Heart left ventricle (tissue), 16 donors: ENCODE measurements around the gene MYBPC1. TPM values are rescaled to one million over a fixed set of nuclear protein-coding genes. Genes with fewer than 3 reads are reported as not detected.

Experiments used
- ATAC-seq, 4 donors: fragments of 200-7000 bp; cut with Tn5 transposase; one replicate each; pipeline ENCODE4 v1.9.1; 2020 to 2022; ENCODE audit warnings: moderate library complexity in 4 of 4, mild to moderate bottlenecking in 3 of 4, moderate number of reproducible peaks in 1 of 4
- DNase-seq, 5 donors: peaks; one replicate each; pipeline ENCODE4 v3.0.0-alpha.2; 2020
- H3K27ac ChIP-seq, 12 donors: fragments of 200-600 bp; sonication (generic) in 4 of 12; one replicate each; pipeline versions ENCODE4 v1.5.0 to v1.8.0; 2016 to 2022; ENCODE audit warnings: mild to moderate bottlenecking in 2 of 12
- H3K27me3 ChIP-seq, 9 donors: fragments of 200-600 bp; sonication (generic) in 2 of 9; one replicate each; pipeline versions ENCODE4 v1.5.1 to v1.8.0; 2016 to 2022; ENCODE audit warnings: mild to moderate bottlenecking in 3 of 9
- H3K36me3 ChIP-seq, 9 donors: fragments of 200-600 bp; sonication (generic) in 2 of 9; one replicate each; pipeline versions ENCODE4 v1.5.0 to v1.8.0; 2018 to 2022; ENCODE audit warnings: mild to moderate bottlenecking in 2 of 9
- H3K4me1 ChIP-seq, 12 donors: fragments of 200-600 bp; sonication (generic) in 4 of 12; one replicate each; pipeline versions ENCODE4 v1.5.0 to v1.8.0; 2016 to 2022; ENCODE audit warnings: mild to moderate bottlenecking in 3 of 12
- H3K4me3 ChIP-seq, 12 donors: fragments of 200-600 bp; sonication (generic) in 4 of 12; one replicate each; pipeline versions ENCODE4 v1.5.0 to v1.8.0; 2017 to 2022; ENCODE audit warnings: mild to moderate bottlenecking in 9 of 12, moderate library complexity in 4 of 12
- H3K9me3 ChIP-seq, 12 donors: fragments of 200-600 bp; sonication (generic) in 4 of 12; one replicate each; pipeline versions ENCODE4 v1.5.0 to v1.8.0; 2016 to 2022; ENCODE audit warnings: mild to moderate bottlenecking in 1 of 12
- POLR2A ChIP-seq, 2 donors: fragments of 450-650 bp; IDR thresholded peaks; one replicate each; pipeline ENCODE4 v1.6.1; 2017; ENCODE audit warnings: antibody characterized with exemption in 2 of 2, mild to moderate bottlenecking in 2 of 2, moderate library complexity in 2 of 2
- WGBS, 4 donors: extraction: QIAGEN DNeasy Blood & Tissue Kit in 2 of 4; methylation state at CpG; one replicate each; pipeline versions ENCODE4 v1.1.5 to v1.1.7; 2013 to 2018; 5-methylcytosine and 5-hydroxymethylcytosine counted together
- intact Hi-C, 10 donors: fragments of 100-400 bp; cut with DNase I; formaldehyde crosslinking; loops; one replicate each; pipeline versions ENCODE4 v1.11.1 to v1.14.2; 2022
- polyA plus RNA-seq, 2 donors: library from polyadenylated mRNA; stranded (reverse); fragments of 200-250 nt; gene quantifications; one replicate each; pipeline ENCODE4 v1.2.3, GENCODE V29; 2013
- total RNA-seq, 9 donors: library from RNA; depleted of rRNA in 2 of 9; stranded (reverse); fragments of >200 nt in 2 of 9; fragmentation: NEBNext Ultra II Directional in 3 of 9; extraction: Animal tissue kit (Norgen Biotek cat#: 25700) in 3 of 9; gene quantifications; one replicate each; pipeline versions ENCODE4 v1.1.0 to v1.2.4, GENCODE V29; 2016 to 2023
- TF ChIP-seq, protein P1 (sequence below), 12 donors: fragments of 200-600 bp; sonication (generic) in 4 of 12; IDR thresholded peaks; one replicate each; pipeline versions ENCODE4 v1.5.0 to v1.8.0; 2018 to 2022; ENCODE audit warnings: antibody characterized with exemption in 12 of 12, mild to moderate bottlenecking in 5 of 12
- donor health status: ischemic (EF 13 %, LVEDD 7.1; RV severe dilation, severe dysfunction).
- donor health status: healthy with polysubstance abuse.
- donor health status: DM: no; HTN: yes; CAD: no.
- donor health status: DM: no; HTN: no; CAD: no.
- donor health status: ischemic (EF 25% LVEDD 6.9; RV normal size, moderate dysfunction).
- donor health status: ischemic (EF 25% LVEDD 5.7; RV mildly dilated, moderate dysfunction).
- donor health status: healthy.
- donor health status: DM: yes; HTN: yes; CAD: no.
- donor health status: ischemic (EF 35%, LVEDD 5.7; RV mildly dilated, moderate dysfunction).
- donor health status: nonischemic (EF 11% LVEDD 7.7; RV severe dilation, severe dysfunction).
- donor health status: DM: yes; HTN: yes; CAD: no.
- donor health status: PGD.
- donor health status: ischemic (EF 29% LVEDD 5.4; RV normal size, mild dysfunction).
- donor health status: nonischemic (EF 23%, LVEDD 6.1; RV moderate dilation, normal function).

MYBPC1 gene
- total and polyA plus RNA-seq, 11 donors: 0.04 to 3.5 (median 1.9) TPM

- no peak for DNase-seq
- intact Hi-C loops: no loop called here
- Histone ChIP-seq H3K36me3 (no peaks in the 10 kb centered on the region), H3K9me3 (no peaks in the 10 kb centered on the region), H3K27ac (no peak overlapping the region), H3K4me1 (no peaks in the 10 kb centered on the region), H3K4me3 (no peak overlapping the region), H3K27me3 (peaks cover 0 to 7% (median 0%) of the 10 kb centered on the region in 9 donors)
- no peak for ATAC-seq
- no peak for TF ChIP-seq POLR2A (IDR thresholded peaks at IDR 0.05)
- TF ChIP-seq, protein P1, sequence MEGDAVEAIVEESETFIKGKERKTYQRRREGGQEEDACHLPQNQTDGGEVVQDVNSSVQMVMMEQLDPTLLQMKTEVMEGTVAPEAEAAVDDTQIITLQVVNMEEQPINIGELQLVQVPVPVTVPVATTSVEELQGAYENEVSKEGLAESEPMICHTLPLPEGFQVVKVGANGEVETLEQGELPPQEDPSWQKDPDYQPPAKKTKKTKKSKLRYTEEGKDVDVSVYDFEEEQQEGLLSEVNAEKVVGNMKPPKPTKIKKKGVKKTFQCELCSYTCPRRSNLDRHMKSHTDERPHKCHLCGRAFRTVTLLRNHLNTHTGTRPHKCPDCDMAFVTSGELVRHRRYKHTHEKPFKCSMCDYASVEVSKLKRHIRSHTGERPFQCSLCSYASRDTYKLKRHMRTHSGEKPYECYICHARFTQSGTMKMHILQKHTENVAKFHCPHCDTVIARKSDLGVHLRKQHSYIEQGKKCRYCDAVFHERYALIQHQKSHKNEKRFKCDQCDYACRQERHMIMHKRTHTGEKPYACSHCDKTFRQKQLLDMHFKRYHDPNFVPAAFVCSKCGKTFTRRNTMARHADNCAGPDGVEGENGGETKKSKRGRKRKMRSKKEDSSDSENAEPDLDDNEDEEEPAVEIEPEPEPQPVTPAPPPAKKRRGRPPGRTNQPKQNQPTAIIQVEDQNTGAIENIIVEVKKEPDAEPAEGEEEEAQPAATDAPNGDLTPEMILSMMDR (IDR thresholded peaks at IDR 0.05): no peak
Observed at GRCh38 chr12:101591781-101592180, 3.0 kb upstream of the MYBPC1 start.

GRCh38 chr12:101592448-101592847, 2.3 kb upstream of the MYBPC1 start:
- DNase-seq: no peak
- WGBS, 4 donors: 81 to 86% (median 83%) methylated on average over 2 of the region's 2 CpGs
- ATAC-seq: no peak
- Histone ChIP-seq H3K36me3 (no peaks in the 10 kb centered on the region), H3K27ac (no peak overlapping the region), H3K4me3 (no peak overlapping the region), H3K9me3 (no peaks in the 10 kb centered on the region), H3K4me1 (no peaks in the 10 kb centered on the region), H3K27me3 (peaks cover 0 to 7% (median 0%) of the 10 kb centered on the region in 9 donors)
- intact Hi-C loops: no loop called here
- no peak for TF ChIP-seq POLR2A (IDR thresholded peaks at IDR 0.05)
- TF ChIP-seq, protein P1 (IDR thresholded peaks at IDR 0.05): no peak

- H3K9me3 ChIP-seq: no peaks in the 10 kb centered on the region
- DNase-seq: no peak
- WGBS, 4 donors: 54 to 70% (median 64%) methylated on average over 4 of the region's 4 CpGs
- no peaks in the 10 kb centered on the region for H3K36me3 ChIP-seq
- no peaks in the 10 kb centered on the region for H3K4me1 ChIP-seq
- no peak overlapping the region for H3K27ac ChIP-seq
- peaks cover 0 to 7% (median 0%) of the 10 kb centered on the region in 9 donors for H3K27me3 ChIP-seq
- H3K4me3 ChIP-seq: no peak overlapping the region
- TF ChIP-seq POLR2A (IDR thresholded peaks at IDR 0.05): no peak
- TF ChIP-seq, protein P1 (IDR thresholded peaks at IDR 0.05): no peak
- intact Hi-C loops: no loop called here
- no peak for ATAC-seq
Observed at GRCh38 chr12:101592921-101593320, 1.9 kb upstream of the MYBPC1 start.

DNA sequence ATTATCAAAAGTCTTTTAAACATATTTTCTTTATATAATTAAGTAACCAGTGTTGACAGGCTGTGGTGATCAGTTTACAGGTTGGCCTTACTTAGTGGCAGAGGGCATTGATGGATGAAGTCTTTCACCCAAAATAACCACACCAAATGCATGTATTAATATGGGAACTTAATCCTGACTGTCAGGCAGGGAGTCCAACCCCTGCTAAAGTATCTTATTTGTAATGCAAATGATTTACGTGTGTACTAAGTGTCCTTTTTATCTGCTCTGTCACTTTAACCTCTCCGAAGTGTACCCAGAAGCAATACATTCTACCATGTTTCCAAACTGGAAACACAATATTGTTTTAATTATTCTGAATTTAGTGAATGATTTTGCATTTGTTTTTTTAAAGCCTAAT, 1.4 kb downstream of the MYBPC1 start:
- no peaks in the 10 kb centered on the region for H3K4me1 ChIP-seq
- no peak for TF ChIP-seq POLR2A (IDR thresholded peaks at IDR 0.05)
- TF ChIP-seq, protein P1 (IDR thresholded peaks at IDR 0.05): no peak
- ATAC-seq (no peak), DNase-seq (no peak)
- no peak overlapping the region for H3K4me3 ChIP-seq
- H3K27ac ChIP-seq: no peak overlapping the region
- no peaks in the 10 kb centered on the region for H3K9me3 ChIP-seq
- intact Hi-C loops: no loop called here
- peaks cover 0 to 4% (median 0%) of the 10 kb centered on the region in 9 donors for H3K27me3 ChIP-seq
- no peaks in the 10 kb centered on the region for H3K36me3 ChIP-seq
- 51 to 64% (median 56%) methylated on average over 2 of the region's 2 CpGs for WGBS, 4 donors
